HCT116 (cell line): ENCODE measurements around the gene COL16A1. TPM values are rescaled to one million over a fixed set of nuclear protein-coding genes. Genes with fewer than 3 reads are reported as not detected.

Source experiments
- ATAC-seq: fragments of 200-7000 bp; cut with Tn5 transposase; 2 replicates; pipeline ENCODE4 v1.9.1; 2020; ENCODE audit warnings: mild to moderate bottlenecking, moderate library complexity
- BruUV-seq: library from RNA; stranded (reverse); fragments of 400-500 nt; replicated peaks from 2 replicates; lab custom pipeline; 2021; lab: Mats Ljungman, UMichigan
- CTCF ChIA-PET: fragments of 300-600 bp; sonication (Branson Sonifier 250); formaldehyde crosslinking; loops from one replicate; lab custom pipeline; 2021; ENCODE audit warnings: antibody characterized with exemption; lab: Charles Lee
- POLR2A ChIA-PET: fragments of 300-600, 350-600 bp; sonication (Branson Sonifier 250); formaldehyde crosslinking; loops from one replicate; lab custom pipeline; 2021; ENCODE audit warnings: antibody characterized with exemption; lab: Charles Lee
- RAD21 ChIA-PET, 2 experiments: fragments of 300-600 bp; sonication (Branson Sonifier 250); formaldehyde crosslinking; loops; one replicate each; lab custom pipeline; 2023; ENCODE audit warnings: low total read pairs in 2 of 2; ENCODE audit not compliant: uncharacterized antibody in 2 of 2, unreplicated experiment in 2 of 2, low non-redundant PET in 1 of 2; lab: Charles Lee
- DNase-seq: peaks from one replicate; pipeline ENCODE4 v3.0.0-alpha.2; 2010; ENCODE audit warnings: low read depth, low spot score
- H2AFZ ChIP-seq: fragments of 200-600 bp; shearing (Covaris generic), sonication (generic); 2 replicates; pipeline ENCODE4 v1.6.1; 2017; ENCODE audit warnings: low read depth, mixed run types, mixed read lengths, antibody characterized with exemption, low read length; ENCODE audit not compliant: poor library complexity, severe bottlenecking
- H3K27ac ChIP-seq: 2 replicates; pipeline ENCODE4 v1.5.1; 2012; ENCODE audit warnings: low read depth, low read length
- H3K27me3 ChIP-seq: fragments of 200-600 bp; sonication (generic); 2 replicates; pipeline ENCODE4 v1.6.1; 2016; ENCODE audit warnings: mixed run types, low read length, mixed read lengths; ENCODE audit not compliant: insufficient read depth
- H3K36me3 ChIP-seq, 2 experiments: fragments of 200-500 bp in 1 of 2; fragments of 200-600 bp in 1 of 2; sonication (Bioruptor generic) in 1 of 2; sonication (generic) in 1 of 2; 2 replicates each; pipeline versions ENCODE4 v1.5.1 to v1.6.1; 2014 to 2016; ENCODE audit warnings: low read length in 2 of 2, inconsistent platforms in 1 of 2, mixed read lengths in 1 of 2, mixed run types in 1 of 2; ENCODE audit not compliant: insufficient read depth in 2 of 2, control insufficient read depth in 1 of 2
- H3K4me1 ChIP-seq, 2 experiments: fragments of 200-600 bp in 1 of 2; sonication (generic) in 1 of 2; 2 replicates each; pipeline versions ENCODE4 v1.5.1 to v1.6.1; 2012 to 2017; ENCODE audit warnings: low read length in 2 of 2, inconsistent platforms in 1 of 2, mild to moderate bottlenecking in 1 of 2, mixed read lengths in 1 of 2, mixed run types in 1 of 2, moderate library complexity in 1 of 2; ENCODE audit not compliant: insufficient read depth in 2 of 2, control insufficient read depth in 1 of 2
- H3K4me2 ChIP-seq: fragments of 200-600 bp; sonication (generic); 2 replicates; pipeline ENCODE4 v1.6.1; 2017; ENCODE audit warnings: mixed run types, low read length, mixed read lengths
- H3K4me3 ChIP-seq, 2 experiments: fragments of 200-600 bp in 1 of 2; sonication (generic) in 1 of 2; replicated peaks in 1 of 2; 2 replicates each; pipeline ENCODE4 v1.5.1; 2011 to 2016; ENCODE audit warnings: low read length in 2 of 2, control low read depth in 1 of 2, low read depth in 1 of 2, mild to moderate bottlenecking in 1 of 2, mixed read lengths in 1 of 2, mixed run types in 1 of 2
- H3K79me2 ChIP-seq: fragments of 200-600 bp; sonication (generic); 2 replicates; pipeline ENCODE4 v1.6.1; 2017; ENCODE audit warnings: mild to moderate bottlenecking, mixed run types, low read length, moderate library complexity, mixed read lengths; ENCODE audit not compliant: insufficient read depth
- H3K9ac ChIP-seq: fragments of 200-600 bp; sonication (generic); 2 replicates; pipeline ENCODE4 v1.6.1; 2016; ENCODE audit warnings: low read length, mixed read lengths
- H3K9me2 ChIP-seq: fragments of 200-600 bp; sonication (generic), shearing (Covaris generic); 2 replicates; pipeline ENCODE4 v1.6.1; 2017; ENCODE audit warnings: mixed run types, mild to moderate bottlenecking, moderate library complexity; ENCODE audit not compliant: insufficient read depth
- H3K9me3 ChIP-seq, 2 experiments: fragments of 200-500 bp in 1 of 2; fragments of 200-600 bp in 1 of 2; sonication (Bioruptor generic) in 1 of 2; sonication (generic) in 1 of 2; 2 replicates each; pipeline ENCODE4 v1.6.1; 2014 to 2017; ENCODE audit warnings: low read length in 2 of 2, mixed read lengths in 2 of 2, inconsistent platforms in 1 of 2, low read depth in 1 of 2, mild to moderate bottlenecking in 1 of 2, mixed run types in 1 of 2, moderate library complexity in 1 of 2; ENCODE audit not compliant: control insufficient read depth in 1 of 2, insufficient read depth in 1 of 2
- H4K20me1 ChIP-seq: fragments of 200-600 bp; sonication (generic), shearing (Covaris generic); 2 replicates; pipeline ENCODE4 v1.6.1; 2017; ENCODE audit warnings: mixed run types, mild to moderate bottlenecking, moderate library complexity; ENCODE audit not compliant: insufficient read depth
- CTCF ChIP-seq, 3 experiments: fragments of 200-600 bp in 1 of 3; sonication (generic) in 1 of 3; IDR thresholded peaks in 2 of 3; conservative IDR thresholded peaks in 1 of 3; 2 replicates each; pipeline ENCODE4 v1.5.1; 2012 to 2017; ENCODE audit warnings: low read depth in 2 of 3, low read length in 2 of 3, antibody characterized with exemption in 1 of 3, borderline replicate concordance in 1 of 3, control low read depth in 1 of 3, mild to moderate bottlenecking in 1 of 3, mixed read lengths in 1 of 3, mixed run types in 1 of 3, moderate library complexity in 1 of 3; ENCODE audit not compliant: insufficient read depth in 1 of 3
- EGR1 ChIP-seq: IDR thresholded peaks from 2 replicates; pipeline ENCODE4 v1.6.1; 2012; ENCODE audit warnings: low read depth
- ELF1 ChIP-seq: IDR thresholded peaks from 2 replicates; pipeline ENCODE4 v1.6.1; 2012; ENCODE audit warnings: low read depth, borderline replicate concordance
- JUND ChIP-seq: IDR thresholded peaks from 2 replicates; pipeline ENCODE4 v1.6.1; 2012
- MAX ChIP-seq: IDR thresholded peaks from 2 replicates; pipeline ENCODE4 v1.6.1; 2012
- POLR2AphosphoS5 ChIP-seq: IDR thresholded peaks from 2 replicates; pipeline ENCODE4 v1.6.1; 2011; ENCODE audit warnings: mild to moderate bottlenecking, low read depth, low read length, moderate library complexity
- RAD21 ChIP-seq: IDR thresholded peaks from 2 replicates; pipeline ENCODE4 v1.6.1; 2012; ENCODE audit warnings: low read depth, mild to moderate bottlenecking
- SIN3A ChIP-seq: IDR thresholded peaks from 2 replicates; pipeline ENCODE4 v1.6.1; 2012; ENCODE audit warnings: low read depth
- SP1 ChIP-seq: IDR thresholded peaks from 2 replicates; pipeline ENCODE4 v1.6.1; 2012; ENCODE audit warnings: low read depth
- TCF7L2 ChIP-seq: IDR thresholded peaks from 2 replicates; pipeline ENCODE4 v1.7.0; 2011; ENCODE audit warnings: borderline replicate concordance, inconsistent platforms; ENCODE audit not compliant: insufficient read depth, insufficient read length; ENCODE audit errors: extremely low read depth
- YY1 ChIP-seq: IDR thresholded peaks from 2 replicates; pipeline ENCODE4 v1.6.1; 2011; ENCODE audit warnings: low read length, low read depth, moderate library complexity, mild to moderate bottlenecking; ENCODE audit not compliant: insufficient replicate concordance; ENCODE audit errors: extremely low read depth
- intact Hi-C: fragments of 100-400 bp; cut with micrococcal nuclease; formaldehyde crosslinking; loops from 2 replicates; pipeline ENCODE4 v1.10.0; 2022
- total RNA-seq: library from RNA; stranded (reverse); gene quantifications from one replicate; pipeline ENCODE4 v1.2.1, GENCODE V29; 2021; ENCODE audit not compliant: unreplicated experiment

Gene COL16A1
- total RNA-seq, 1 experiment from 2014 or later, result 2.2 TPM

- Histone ChIP-seq H3K4me2 (no peak overlapping the region), H3K27me3 (no peaks in the 10 kb centered on the region), H3K4me1 (peaks cover 23 to 49% of the 10 kb centered on the region in 2 experiments), H3K27ac (no peak overlapping the region), H2AFZ (no peak overlapping the region), H3K4me3 (no peak overlapping the region), H3K9ac (no peak overlapping the region), H3K79me2 (no peaks in the 10 kb centered on the region), H3K9me3 (no peaks in the 10 kb centered on the region), H4K20me1 (no peaks in the 10 kb centered on the region), H3K9me2 (no peaks in the 10 kb centered on the region), H3K36me3 (no peaks in the 10 kb centered on the region)
- BruUV-seq, result no TSS peak
- POLR2A ChIA-PET, result no interaction called here
- intact Hi-C loops, result no loop called here
- CTCF ChIA-PET, result no interaction called here
- DNase-seq (no peak), ATAC-seq (no peak)
- no peak for TF ChIP-seq JUND
- no peak for TF ChIP-seq YY1
- TF ChIP-seq TCF7L2, result no peak
- no peak for TF ChIP-seq CTCF (IDR thresholded peaks at IDR 0.05 in 2 of 3, conservative IDR thresholded peaks at IDR 0.05 in 1 of 3; ENCODE audit: borderline replicate concordance in 1 of 3, insufficient read depth in 1 of 3, low read depth in 2 of 3, low read length in 2 of 3)
- no peak for TF ChIP-seq MAX
- no peak for TF ChIP-seq POLR2AphosphoS5
- TF ChIP-seq SP1, result no peak
- no peak for TF ChIP-seq SIN3A
- no peak for TF ChIP-seq EGR1
- no peak for TF ChIP-seq RAD21
- no peak for TF ChIP-seq ELF1
- RAD21 ChIA-PET, result no interaction called here
Measured at GRCh38 chr1:31702836-31703404, 897 bp downstream of the COL16A1 start.
